ENCODE results near the gene AK5.
A peak's percentile ranks its signal among the peaks of the same experiment; 100 is the strongest.

Gene AK5

DNA sequence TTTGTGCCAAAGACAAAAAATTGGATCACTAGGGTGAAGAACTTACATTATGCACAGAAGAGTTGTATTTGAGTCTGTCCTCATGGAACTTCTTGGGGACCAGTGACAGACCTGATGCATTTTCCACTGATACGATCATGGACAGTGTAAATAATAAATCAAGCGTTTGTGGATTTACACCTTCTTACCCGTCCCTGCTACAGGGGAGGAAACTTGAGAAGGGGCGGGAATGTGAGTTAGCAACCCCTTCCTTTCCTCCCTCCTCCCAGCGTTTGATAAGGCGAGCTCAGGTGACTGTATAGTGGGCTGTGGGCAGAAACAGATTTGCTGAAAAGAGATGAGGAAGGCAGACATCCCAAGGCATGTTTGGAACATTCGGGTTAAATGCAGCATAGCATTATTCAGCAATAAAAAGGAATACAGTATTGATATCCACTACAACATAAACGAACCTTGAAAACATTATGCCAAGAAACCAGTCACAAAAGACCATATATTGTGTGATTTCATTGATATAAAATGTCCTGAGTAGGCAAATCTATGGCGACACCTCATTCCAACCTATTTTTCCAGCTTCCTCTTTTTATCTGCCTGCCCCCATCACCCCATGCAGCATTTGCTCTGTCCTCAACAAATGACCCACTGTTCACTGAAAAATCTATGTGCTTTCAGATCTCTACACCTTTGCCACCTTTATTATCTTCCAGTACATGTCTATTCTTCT, 271.9 kb downstream of the AK5 start:
- no peak overlapping the region for H3K4me2 ChIP-seq (ENCODE audit: insufficient read depth, low read length, poor library complexity, severe bottlenecking)
- WGBS, 2 donors (ENCODE audit: extremely low coverage in 2 of 2, insufficient read length in 2 of 2, insufficient replicate concordance in 1 of 2), result no CpG with 5 or more reads among the region's 9 CpGs

DNA sequence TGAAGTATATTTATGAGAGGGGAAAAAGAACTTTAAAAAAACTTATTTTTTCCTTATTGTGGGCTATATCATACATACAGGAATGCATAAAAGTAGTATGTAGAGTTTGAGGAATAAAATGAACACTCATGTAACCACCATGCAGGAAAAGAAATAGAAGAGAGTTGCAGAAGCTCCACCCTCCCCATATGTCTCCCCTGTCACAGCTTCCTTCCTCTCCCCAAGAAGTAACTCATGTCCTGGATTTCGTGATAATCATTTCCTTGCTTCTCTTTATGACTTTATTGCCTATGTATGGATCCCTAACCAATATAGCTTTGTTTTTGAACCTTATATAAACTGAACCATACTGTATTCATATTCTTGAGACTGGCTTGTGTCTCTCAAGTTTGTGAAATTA, 274.2 kb downstream of the AK5 start:
- Histone ChIP-seq H3K4me3 (ENCODE audit: low read length in 2 of 2) (no peak overlapping the region), H2AK5ac (ENCODE audit: low read depth, low read length) (no peak overlapping the region), H2BK120ac (ENCODE audit: low read depth, low read length) (no peak overlapping the region), H3K9me3 (replicated peaks in 1 of 2; ENCODE audit: control insufficient read depth in 2 of 2, insufficient read depth in 1 of 2, low read depth in 1 of 2, low read length in 2 of 2) (peaks cover 0 to 8% of the 10 kb centered on the region in 2 donors), H2BK5ac (ENCODE audit: low read length) (no peak overlapping the region), H3K4ac (ENCODE audit: low read length) (no peak overlapping the region), H3K23ac (ENCODE audit: low read depth, low read length, poor library complexity) (no peak overlapping the region), H4K91ac (ENCODE audit: low read depth, low read length, poor library complexity) (no peak overlapping the region), H3K27me3 (ENCODE audit: control insufficient read depth in 3 of 3, insufficient read depth in 3 of 3, low read depth in 1 of 3, low read length in 3 of 3) (no peaks in the 10 kb centered on the region), H3K79me1 (ENCODE audit: low read depth, low read length) (no peaks in the 10 kb centered on the region), H3K4me1 (ENCODE audit: control insufficient read depth in 2 of 2, insufficient read depth in 1 of 2, low read depth in 1 of 2, low read length in 2 of 2) (no peaks in the 10 kb centered on the region), H4K8ac (ENCODE audit: low read depth, low read length) (no peak overlapping the region), H3K27ac (replicated peaks; ENCODE audit: low read length) (no peak overlapping the region), H3K4me2 (ENCODE audit: insufficient read depth, low read length, poor library complexity, severe bottlenecking) (no peak overlapping the region), H3K18ac (ENCODE audit: low read length) (no peak overlapping the region), H2BK15ac (ENCODE audit: low read length) (no peak overlapping the region), H3K9ac (ENCODE audit: low read depth, low read length, poor library complexity) (no peak overlapping the region), H2AFZ (ENCODE audit: low read length) (no peak overlapping the region), H3K36me3 (replicated peaks in 1 of 2; ENCODE audit: control insufficient read depth in 2 of 2, insufficient read depth in 2 of 2, low read length in 2 of 2) (peaks cover 0 to 20% of the 10 kb centered on the region in 2 donors), H3K14ac (ENCODE audit: low read length) (no peak overlapping the region), H2BK12ac (ENCODE audit: low read length) (no peak overlapping the region)
- DNase-seq (ENCODE audit: low spot score), result no peak
- WGBS, 2 donors (ENCODE audit: extremely low coverage in 2 of 2, insufficient read length in 2 of 2, insufficient replicate concordance in 1 of 2), result no CpG with 5 or more reads among the region's 1 CpG

More for the DNA sequence above, 271.9 kb downstream of the AK5 start:
- no peak overlapping the region for H3K9ac ChIP-seq (ENCODE audit: low read depth, low read length, poor library complexity)
- H3K27ac ChIP-seq (replicated peaks; ENCODE audit: low read length), result no peak overlapping the region
- H2BK5ac ChIP-seq (ENCODE audit: low read length), result no peak overlapping the region
- no peaks in the 10 kb centered on the region for H3K4me1 ChIP-seq (ENCODE audit: control insufficient read depth in 2 of 2, insufficient read depth in 1 of 2, low read depth in 1 of 2, low read length in 2 of 2)
- no peak overlapping the region for H2BK120ac ChIP-seq (ENCODE audit: low read depth, low read length)
- no peaks in the 10 kb centered on the region for H3K27me3 ChIP-seq (ENCODE audit: control insufficient read depth in 3 of 3, insufficient read depth in 3 of 3, low read depth in 1 of 3, low read length in 3 of 3)
- H2AFZ ChIP-seq (ENCODE audit: low read length), result no peak overlapping the region
- no peak overlapping the region for H3K18ac ChIP-seq (ENCODE audit: low read length)
- no peak overlapping the region for H3K14ac ChIP-seq (ENCODE audit: low read length)
- H4K8ac ChIP-seq (ENCODE audit: low read depth, low read length), result no peak overlapping the region
- no peak overlapping the region for H3K4ac ChIP-seq (ENCODE audit: low read length)
- no peak for DNase-seq (ENCODE audit: low spot score)
- H3K4me3 ChIP-seq (ENCODE audit: low read length in 2 of 2), result no peak overlapping the region
- H3K23ac ChIP-seq (ENCODE audit: low read depth, low read length, poor library complexity), result no peak overlapping the region
- H2BK15ac ChIP-seq (ENCODE audit: low read length), result no peak overlapping the region
- peaks cover 0 to 2% of the 10 kb centered on the region in 2 donors for H3K36me3 ChIP-seq (replicated peaks in 1 of 2; ENCODE audit: control insufficient read depth in 2 of 2, insufficient read depth in 2 of 2, low read length in 2 of 2)
- no peak overlapping the region for H2AK5ac ChIP-seq (ENCODE audit: low read depth, low read length)
- no peaks in the 10 kb centered on the region for H3K79me1 ChIP-seq (ENCODE audit: low read depth, low read length)
- H2BK12ac ChIP-seq (ENCODE audit: low read length), result no peak overlapping the region
- no peak overlapping the region for H4K91ac ChIP-seq (ENCODE audit: low read depth, low read length, poor library complexity)
- peaks cover 0 to 6% of the 10 kb centered on the region in 2 donors for H3K9me3 ChIP-seq (replicated peaks in 1 of 2; ENCODE audit: control insufficient read depth in 2 of 2, insufficient read depth in 1 of 2, low read depth in 1 of 2, low read length in 2 of 2)

GRCh38 chr1:77557053-77557452, 275.2 kb downstream of the AK5 start:
- peaks cover 0 to 8% of the 10 kb centered on the region in 2 donors for H3K9me3 ChIP-seq (replicated peaks in 1 of 2; ENCODE audit: control insufficient read depth in 2 of 2, insufficient read depth in 1 of 2, low read depth in 1 of 2, low read length in 2 of 2)
- H3K27me3 ChIP-seq (ENCODE audit: control insufficient read depth in 3 of 3, insufficient read depth in 3 of 3, low read depth in 1 of 3, low read length in 3 of 3), result no peaks in the 10 kb centered on the region
- H4K91ac ChIP-seq (ENCODE audit: low read depth, low read length, poor library complexity), result no peak overlapping the region
- H3K79me1 ChIP-seq (ENCODE audit: low read depth, low read length), result no peaks in the 10 kb centered on the region
- no peak overlapping the region for H3K4ac ChIP-seq (ENCODE audit: low read length)
- no peak overlapping the region for H2BK120ac ChIP-seq (ENCODE audit: low read depth, low read length)
- no peak overlapping the region for H2BK15ac ChIP-seq (ENCODE audit: low read length)
- H3K4me1 ChIP-seq (ENCODE audit: control insufficient read depth in 2 of 2, insufficient read depth in 1 of 2, low read depth in 1 of 2, low read length in 2 of 2), result no peaks in the 10 kb centered on the region
- no peak overlapping the region for H2AK5ac ChIP-seq (ENCODE audit: low read depth, low read length)
- no peak overlapping the region for H3K14ac ChIP-seq (ENCODE audit: low read length)
- H3K4me3 ChIP-seq (ENCODE audit: low read length in 2 of 2), result no peak overlapping the region
- no peak for DNase-seq (ENCODE audit: low spot score)
- no peak overlapping the region for H3K4me2 ChIP-seq (ENCODE audit: insufficient read depth, low read length, poor library complexity, severe bottlenecking)
- no peak overlapping the region for H3K9ac ChIP-seq (ENCODE audit: low read depth, low read length, poor library complexity)
- no peak overlapping the region for H4K8ac ChIP-seq (ENCODE audit: low read depth, low read length)
- H3K23ac ChIP-seq (ENCODE audit: low read depth, low read length, poor library complexity), result no peak overlapping the region
- H2AFZ ChIP-seq (ENCODE audit: low read length), result no peak overlapping the region
- H3K36me3 ChIP-seq (replicated peaks in 1 of 2; ENCODE audit: control insufficient read depth in 2 of 2, insufficient read depth in 2 of 2, low read length in 2 of 2), result peaks cover 0 to 27% of the 10 kb centered on the region in 2 donors
- no CpG with 5 or more reads among the region's 4 CpGs for WGBS, 2 donors (ENCODE audit: extremely low coverage in 2 of 2, insufficient read length in 2 of 2, insufficient replicate concordance in 1 of 2)
- H2BK12ac ChIP-seq (ENCODE audit: low read length), result no peak overlapping the region
- no peak overlapping the region for H3K18ac ChIP-seq (ENCODE audit: low read length)
- no peak overlapping the region for H3K27ac ChIP-seq (replicated peaks; ENCODE audit: low read length)
- H2BK5ac ChIP-seq (ENCODE audit: low read length), result no peak overlapping the region

DNA sequence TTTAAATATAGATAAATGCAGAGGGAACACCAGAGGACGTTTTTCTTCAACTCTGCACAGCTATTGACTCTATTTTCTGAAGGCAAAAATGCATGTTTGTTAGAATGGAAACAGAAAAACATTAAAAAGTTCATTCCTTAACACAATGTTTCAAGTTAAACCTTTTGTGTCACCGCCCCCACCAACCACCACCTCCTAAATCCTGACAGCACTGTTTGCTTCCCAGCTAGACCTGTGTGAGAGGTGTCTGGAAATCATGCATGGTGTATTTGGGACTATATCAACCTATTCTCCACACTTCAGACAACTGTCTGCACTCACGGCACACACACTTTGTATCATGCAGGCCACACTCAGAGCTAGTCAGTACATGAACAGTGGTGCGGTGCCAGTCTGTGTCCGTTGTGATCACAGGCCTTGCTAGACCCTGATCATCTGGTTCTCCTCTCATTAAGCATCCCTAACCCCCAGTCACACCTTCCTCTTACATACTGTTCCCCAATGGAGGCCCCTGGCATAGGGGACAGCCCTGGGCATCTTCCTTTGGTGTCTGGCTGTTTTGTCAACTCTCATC, 276.9 kb downstream of the AK5 start:
- H2BK5ac ChIP-seq (ENCODE audit: low read length), result no peak overlapping the region
- no peak overlapping the region for H3K23ac ChIP-seq (ENCODE audit: low read depth, low read length, poor library complexity)
- H3K36me3 ChIP-seq (replicated peaks in 1 of 2; ENCODE audit: control insufficient read depth in 2 of 2, insufficient read depth in 2 of 2, low read length in 2 of 2), result peaks cover 0 to 36% of the 10 kb centered on the region in 2 donors
- no peak overlapping the region for H3K14ac ChIP-seq (ENCODE audit: low read length)
- no peak overlapping the region for H2AK5ac ChIP-seq (ENCODE audit: low read depth, low read length)
- no peak for DNase-seq (ENCODE audit: low spot score)
- no peak overlapping the region for H2BK15ac ChIP-seq (ENCODE audit: low read length)
- H3K27me3 ChIP-seq (ENCODE audit: control insufficient read depth in 3 of 3, insufficient read depth in 3 of 3, low read depth in 1 of 3, low read length in 3 of 3), result no peaks in the 10 kb centered on the region
- peak overlapping the region; percentile 32 for H3K18ac ChIP-seq (ENCODE audit: low read length)
- H2BK12ac ChIP-seq (ENCODE audit: low read length), result no peak overlapping the region
- H3K9ac ChIP-seq (ENCODE audit: low read depth, low read length, poor library complexity), result peak overlapping the region; percentile 24
- H2BK120ac ChIP-seq (ENCODE audit: low read depth, low read length), result no peak overlapping the region
- peaks cover 0 to 8% of the 10 kb centered on the region in 2 donors for H3K9me3 ChIP-seq (replicated peaks in 1 of 2; ENCODE audit: control insufficient read depth in 2 of 2, insufficient read depth in 1 of 2, low read depth in 1 of 2, low read length in 2 of 2)
- H3K27ac ChIP-seq (replicated peaks; ENCODE audit: low read length), result no peak overlapping the region
- no peak overlapping the region for H3K4ac ChIP-seq (ENCODE audit: low read length)
- no peak overlapping the region for H2AFZ ChIP-seq (ENCODE audit: low read length)
- no peaks in the 10 kb centered on the region for H3K79me1 ChIP-seq (ENCODE audit: low read depth, low read length)
- H3K4me2 ChIP-seq (ENCODE audit: insufficient read depth, low read length, poor library complexity, severe bottlenecking), result no peak overlapping the region
- H3K4me1 ChIP-seq (ENCODE audit: control insufficient read depth in 2 of 2, insufficient read depth in 1 of 2, low read depth in 1 of 2, low read length in 2 of 2), result no peaks in the 10 kb centered on the region
- H4K8ac ChIP-seq (ENCODE audit: low read depth, low read length), result no peak overlapping the region
- WGBS, 2 donors (ENCODE audit: extremely low coverage in 2 of 2, insufficient read length in 2 of 2, insufficient replicate concordance in 1 of 2), result no CpG with 5 or more reads among the region's 5 CpGs
- H4K91ac ChIP-seq (ENCODE audit: low read depth, low read length, poor library complexity), result no peak overlapping the region
- peak overlapping the region in 1 of 2 donors; percentile 5 for H3K4me3 ChIP-seq (ENCODE audit: low read length in 2 of 2)
